Measurements from ENCODE around the gene SPOCK1.

The SPOCK1 gene

DNA sequence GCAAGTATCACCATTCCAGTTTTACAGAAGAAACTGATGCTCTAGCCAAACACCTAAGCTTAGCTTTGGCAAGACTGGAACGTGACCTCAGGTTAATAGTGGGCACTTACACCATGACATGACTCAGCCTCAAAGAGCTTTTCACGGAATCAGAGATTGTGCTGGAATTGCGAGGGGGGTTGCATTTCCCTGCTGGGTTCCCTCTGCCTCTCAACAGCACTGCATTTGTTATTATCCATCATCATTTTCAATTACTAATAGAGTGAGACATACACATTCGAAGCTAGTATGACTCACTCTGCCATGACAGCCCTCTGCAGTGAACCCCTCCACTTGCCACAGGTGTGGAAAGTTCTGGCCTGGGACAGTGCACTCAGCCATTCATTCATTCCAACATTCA lies 8.0 kb downstream of the SPOCK1 start:
- DNase-seq: no peak

- DNase-seq: no peak
Observed at GRCh38 chr5:137490591-137490990, 8.5 kb downstream of the SPOCK1 start.

- DNase-seq: no peak
Observed at GRCh38 chr5:137488974-137489373, 10.2 kb downstream of the SPOCK1 start.

DNA sequence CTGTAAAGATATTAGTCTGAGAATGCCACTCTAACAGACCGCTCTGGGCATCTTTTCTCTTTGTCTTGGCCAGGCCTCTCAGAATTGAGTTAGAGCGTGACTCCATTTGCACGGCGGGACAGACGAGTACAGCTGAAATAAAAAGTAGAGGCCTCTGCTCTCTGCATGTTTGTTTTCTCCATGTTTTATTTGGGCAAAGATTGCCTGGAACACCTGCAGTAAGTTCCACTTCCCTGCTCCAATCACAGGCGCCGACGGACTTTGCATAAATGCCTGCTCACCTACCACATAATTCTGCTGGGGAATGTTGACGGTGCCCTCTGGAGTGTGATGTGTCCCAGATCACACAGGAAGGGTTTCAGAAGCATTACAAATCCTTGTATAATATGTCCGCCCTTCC lies 10.6 kb downstream of the SPOCK1 start:
- no peak for DNase-seq

- DNase-seq: no peak
Observed at GRCh38 chr5:137487600-137487999, 11.5 kb downstream of the SPOCK1 start.

DNA sequence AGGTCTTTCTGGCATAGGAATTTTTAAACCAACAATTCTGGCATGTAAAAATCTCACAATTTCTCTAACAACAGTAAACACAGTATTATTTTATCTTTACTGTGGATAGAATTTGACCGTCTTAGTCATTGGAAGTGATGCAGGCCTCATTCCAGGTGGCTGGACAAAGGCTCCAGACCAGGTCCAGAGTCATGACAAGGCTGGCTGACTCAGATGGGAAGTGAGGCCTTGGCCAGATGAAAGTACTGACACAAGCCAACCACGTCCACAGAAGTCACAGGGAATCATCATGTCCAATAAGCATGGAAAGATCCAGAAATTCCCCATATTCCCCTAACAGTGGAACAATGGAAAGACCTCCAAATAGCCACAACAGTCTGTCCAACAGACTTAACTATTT lies 12.4 kb downstream of the SPOCK1 start:
- DNase-seq: no peak

DNA sequence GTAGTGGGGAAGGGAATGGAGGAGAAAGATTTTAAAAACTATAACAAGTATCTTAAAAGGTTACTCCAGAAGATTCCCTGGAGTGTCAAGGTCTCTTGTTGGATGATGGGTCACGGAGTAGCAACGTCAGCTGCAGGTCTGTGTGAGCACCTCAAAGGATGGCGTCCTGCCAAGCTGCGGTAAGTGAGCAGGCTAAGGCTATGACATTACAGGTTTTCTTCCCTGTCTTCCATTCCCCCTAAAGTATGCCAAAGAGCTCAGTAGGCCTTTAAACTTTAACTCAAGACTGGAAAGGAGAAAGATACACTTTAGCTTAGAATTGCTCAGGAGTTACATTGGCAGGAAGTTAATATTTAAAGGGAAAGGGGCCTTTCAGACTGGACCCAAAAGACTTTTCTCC lies 17.5 kb downstream of the SPOCK1 start:
- DNase-seq: no peak

GRCh38 chr5:137478043-137478442 lies 21.1 kb downstream of the SPOCK1 start:
- DNase-seq: no peak

GRCh38 chr5:137470921-137471220 lies 28.3 kb downstream of the SPOCK1 start:
- DNase-seq: no peak

- DNase-seq: no peak
Observed at GRCh38 chr5:137470111-137470920, 28.8 kb downstream of the SPOCK1 start.

DNA sequence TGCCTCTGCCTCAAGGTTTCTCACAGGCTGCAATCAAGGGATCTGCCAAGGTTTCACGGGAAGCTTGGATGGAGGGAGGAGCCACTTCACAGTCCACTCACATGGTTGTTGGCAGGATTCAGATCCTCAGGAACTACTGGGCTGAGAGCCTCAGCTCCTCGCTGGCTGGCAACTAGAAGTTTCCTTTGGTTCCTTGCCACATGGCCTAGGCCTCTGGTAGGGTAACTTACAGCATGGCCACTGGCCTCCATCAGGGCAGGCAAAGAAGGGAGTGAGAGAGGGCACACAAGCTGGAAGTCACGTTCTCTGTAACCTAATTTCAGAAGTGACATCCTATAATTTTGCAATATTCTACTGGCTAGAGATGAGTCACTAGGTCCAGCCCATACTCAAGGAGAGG lies 32.2 kb downstream of the SPOCK1 start:
- DNase-seq: no peak

DNA sequence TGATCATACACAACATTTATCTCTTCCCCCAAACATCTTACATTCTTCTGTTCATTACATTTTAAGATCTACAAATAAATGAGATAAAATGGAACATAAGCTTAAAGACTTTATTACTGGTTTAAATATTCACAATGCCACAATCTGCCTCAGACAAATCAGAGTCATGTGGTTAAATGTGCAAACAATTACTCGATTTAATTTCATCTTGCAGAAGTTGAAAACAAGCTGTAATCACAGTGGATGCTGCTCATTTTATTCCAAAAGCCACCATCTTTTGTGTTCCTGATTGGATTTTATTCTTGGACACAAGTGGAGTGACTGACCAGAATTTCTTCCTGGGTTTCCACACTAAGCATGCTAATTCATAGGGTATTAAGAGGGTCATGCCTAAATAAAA lies 33.2 kb downstream of the SPOCK1 start:
- no peak for DNase-seq

GRCh38 chr5:137462816-137463520 lies 36.2 kb downstream of the SPOCK1 start:
- DNase-seq: no peak

GRCh38 chr5:137462265-137462590 lies 36.9 kb downstream of the SPOCK1 start:
- no peak for DNase-seq

- DNase-seq: no peak
Observed at GRCh38 chr5:137461391-137462264, 37.5 kb downstream of the SPOCK1 start.

DNA sequence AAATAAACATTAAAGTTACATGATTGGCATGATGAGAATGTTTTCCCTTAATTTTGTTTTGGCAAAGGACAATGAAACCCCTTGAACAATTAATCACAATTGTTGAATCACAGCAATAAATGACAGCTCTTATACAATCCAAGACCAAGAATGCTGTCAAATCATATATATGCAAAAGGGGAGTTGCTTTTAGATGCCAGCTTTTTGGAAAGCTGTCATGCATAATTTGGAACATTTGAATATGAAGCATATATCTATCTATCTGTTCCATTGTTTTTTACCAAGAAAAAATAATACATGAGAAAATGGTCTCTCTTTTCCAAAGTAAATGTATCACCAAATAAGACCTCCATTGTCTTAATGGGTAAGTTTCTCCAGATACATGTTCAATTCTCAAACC lies 44.5 kb downstream of the SPOCK1 start:
- DNase-seq: no peak

DNA sequence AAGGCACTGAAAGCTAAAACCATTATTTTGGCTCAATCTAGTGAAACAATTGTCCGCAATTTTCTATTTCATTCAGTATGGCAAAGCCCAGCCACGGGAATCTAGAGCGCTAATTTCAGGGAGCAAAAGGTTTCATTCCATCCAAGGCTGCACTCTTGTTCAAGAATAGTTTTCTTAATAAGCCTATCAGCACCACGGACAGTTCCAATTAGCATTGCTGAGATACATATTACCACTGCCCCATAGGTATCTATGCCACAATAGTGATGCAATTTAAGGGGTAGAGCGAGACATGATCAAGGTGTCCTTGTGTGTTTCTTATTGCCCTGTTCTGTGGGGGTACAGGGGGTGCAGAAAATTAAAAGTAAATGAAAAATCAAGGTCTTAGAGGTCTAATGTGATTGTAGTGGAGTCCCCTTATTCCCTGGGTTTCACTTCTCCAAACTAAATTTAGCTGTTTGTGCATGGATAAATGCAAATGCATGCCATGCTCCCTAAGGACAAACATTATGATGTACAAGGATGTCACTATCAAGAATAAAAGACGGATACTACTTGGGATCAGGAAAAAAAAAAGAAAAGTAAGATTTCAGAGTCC lies 45.5 kb downstream of the SPOCK1 start:
- DNase-seq: no peak

DNA sequence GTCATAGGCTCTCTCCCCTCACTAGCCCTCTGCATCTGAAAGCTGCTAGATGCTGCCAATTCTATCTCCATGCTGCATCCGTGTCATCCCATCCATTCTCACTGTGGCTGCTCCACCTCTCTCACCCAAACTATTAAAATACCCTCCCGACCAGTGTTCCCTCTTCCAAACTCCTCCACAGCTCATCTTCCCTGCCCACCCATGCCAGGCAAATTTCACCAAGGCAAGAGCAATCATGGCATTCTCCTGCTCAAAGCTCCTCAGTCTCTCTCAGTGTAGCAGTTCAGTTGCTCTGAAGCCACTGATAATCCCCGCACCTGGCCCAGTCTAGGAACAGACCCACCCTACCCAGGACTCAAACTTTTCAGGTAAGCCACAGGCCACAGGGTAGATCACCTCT lies 48.4 kb downstream of the SPOCK1 start:
- DNase-seq: no peak

DNA sequence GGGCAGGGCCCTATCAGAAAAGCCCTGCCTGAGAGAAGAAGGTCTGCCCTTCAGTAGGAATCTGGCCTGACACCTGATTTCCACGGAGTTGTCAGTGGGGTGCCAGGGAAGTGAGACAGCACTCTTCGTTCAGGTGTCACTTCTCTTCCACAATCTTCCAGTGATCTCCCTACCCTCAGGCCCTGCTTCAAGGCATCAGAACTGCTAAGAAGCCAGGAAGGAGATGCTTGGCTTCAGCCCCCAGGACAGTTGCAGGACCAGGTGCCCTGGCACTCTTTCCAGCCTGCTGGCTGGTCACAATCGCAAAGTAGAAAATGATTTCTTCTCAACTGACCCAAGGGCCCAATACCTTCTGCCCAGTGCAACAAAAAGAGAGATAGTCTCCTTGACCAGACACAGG lies 50.3 kb downstream of the SPOCK1 start:
- DNase-seq: no peak

- no peak for DNase-seq
Observed at GRCh38 chr5:137446615-137447014, 52.5 kb downstream of the SPOCK1 start.

DNA sequence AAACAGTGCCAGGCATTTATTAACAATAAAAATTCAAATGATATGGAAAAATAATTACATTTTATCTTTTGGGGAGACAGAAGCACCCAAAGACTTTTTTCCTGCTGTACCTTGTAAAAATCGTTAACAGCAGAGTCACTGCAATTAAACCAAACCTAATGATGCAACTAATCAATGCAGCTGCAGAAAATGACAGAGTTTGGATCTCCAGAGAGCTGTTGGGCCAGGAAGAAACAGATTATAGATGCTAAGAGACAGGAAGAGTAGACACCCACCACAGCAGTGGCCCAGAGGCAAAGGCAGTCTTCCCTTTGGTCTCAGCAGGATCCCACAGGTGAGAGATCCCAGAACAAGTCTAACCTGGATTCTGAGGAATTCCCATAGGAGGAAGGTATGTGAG lies 53.0 kb downstream of the SPOCK1 start:
- no peak for DNase-seq

DNA sequence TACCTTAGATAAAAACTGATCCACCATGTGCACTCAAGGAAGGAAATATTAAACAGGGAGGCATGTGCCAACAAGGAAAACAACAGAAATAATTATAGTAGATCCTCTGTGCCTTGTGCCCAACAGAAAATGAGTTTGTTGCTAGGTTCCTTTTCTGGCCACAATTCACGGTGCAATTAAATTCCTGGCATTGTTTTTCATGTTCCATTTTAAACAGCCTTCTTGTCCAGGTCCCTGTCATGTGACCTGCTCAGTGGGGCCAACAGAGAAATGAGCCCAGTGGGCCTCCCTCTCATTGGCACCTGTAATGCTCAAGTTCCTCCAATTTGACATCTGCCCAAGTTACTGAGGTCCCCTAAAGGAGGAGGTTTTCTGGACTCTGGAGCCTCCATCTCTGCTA lies 56.5 kb downstream of the SPOCK1 start:
- no peak for DNase-seq

DNA sequence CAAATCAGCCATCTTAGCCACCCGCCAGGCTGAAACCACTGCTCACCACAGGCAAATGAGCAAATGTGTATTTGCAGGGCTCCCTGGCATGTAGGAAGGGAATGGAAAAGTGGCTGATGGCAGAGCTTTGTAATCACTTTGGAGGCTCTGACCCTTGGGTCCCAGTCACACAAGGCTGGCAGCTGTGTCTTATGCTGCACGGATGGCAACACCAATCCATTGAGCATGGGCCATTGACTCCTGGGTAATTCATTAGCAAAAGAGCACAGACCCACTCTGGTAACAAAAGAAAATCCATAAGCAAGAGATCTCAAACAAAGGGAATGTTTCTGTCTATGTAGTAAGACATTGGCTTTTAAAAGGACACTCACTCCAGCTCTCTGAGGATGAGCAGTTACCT lies 57.6 kb downstream of the SPOCK1 start:
- no peak for DNase-seq

DNA sequence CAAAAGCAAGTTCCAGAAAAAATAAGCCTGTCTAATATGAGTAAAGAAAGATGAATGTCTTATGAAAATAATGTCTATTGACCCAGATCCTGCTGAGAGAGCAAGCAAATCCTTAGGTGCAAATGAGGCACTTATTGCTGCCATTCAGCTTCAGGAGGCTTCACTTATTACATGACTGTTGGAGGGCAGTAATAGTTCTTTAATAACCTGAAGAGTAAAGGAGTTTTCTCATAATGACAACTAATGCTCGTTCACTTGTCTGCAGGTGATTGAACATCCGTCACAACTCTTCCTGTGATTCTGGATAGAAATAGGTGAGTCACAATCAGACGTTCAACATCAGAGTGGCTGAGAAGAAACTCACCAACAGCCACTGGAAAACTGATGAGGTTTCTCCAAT lies 58.3 kb downstream of the SPOCK1 start:
- DNase-seq: no peak
